ENCODE measurements around the gene CECR2.

Gene CECR2

DNA sequence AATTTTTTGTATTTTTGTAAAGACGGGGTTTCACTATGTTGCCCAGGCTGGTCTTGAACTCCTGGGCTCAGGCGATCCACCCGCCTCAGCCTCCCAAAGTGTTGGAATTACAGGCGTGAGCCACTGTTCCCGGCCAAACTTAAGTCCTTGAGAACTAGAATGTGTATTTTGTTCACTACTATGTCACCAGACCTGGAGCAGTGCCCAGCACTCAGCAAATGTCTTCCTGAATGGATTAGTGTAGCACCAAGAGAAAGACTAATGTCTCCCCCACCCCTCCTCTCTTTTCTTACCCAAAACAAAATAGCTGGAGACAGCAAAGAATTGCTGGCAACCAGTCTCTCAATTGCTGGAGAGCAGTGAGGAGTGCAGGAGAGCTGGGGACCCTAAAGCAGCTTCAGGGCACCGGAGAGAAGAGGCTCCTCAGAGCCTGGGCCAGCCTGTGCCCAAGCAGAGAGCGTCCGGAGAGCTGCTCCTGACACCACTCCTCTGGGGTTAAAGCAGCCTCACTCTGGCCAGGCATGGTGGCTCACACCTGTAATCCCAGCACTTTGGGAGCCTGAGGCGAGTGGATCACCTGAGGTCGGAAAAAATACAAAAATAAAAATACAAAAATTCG, 209.0 kb downstream of the CECR2 start:
- no peak for DNase-seq

DNA sequence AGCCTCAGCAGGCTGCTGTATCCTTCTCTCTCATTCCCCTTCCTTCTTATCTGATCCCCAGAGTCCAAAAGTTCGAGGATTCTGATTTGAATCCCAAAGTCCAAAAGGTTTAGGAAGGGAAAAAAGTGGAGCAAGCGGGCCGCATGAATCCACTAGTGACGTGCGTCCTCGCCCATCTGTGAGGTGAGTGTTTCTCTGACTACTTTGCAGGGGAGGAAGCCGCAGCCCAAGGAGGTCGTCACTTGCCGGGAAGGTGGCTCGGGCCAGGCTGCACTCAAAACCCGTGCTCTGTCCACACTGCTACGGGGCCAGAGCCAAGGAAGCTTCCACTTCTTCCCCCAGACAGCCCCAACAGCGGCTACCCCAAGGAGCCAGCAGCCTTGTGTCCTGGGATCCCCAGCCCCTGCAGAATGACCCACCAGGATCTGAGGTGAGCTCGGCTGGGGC, 210.3 kb downstream of the CECR2 start:
- DNase-seq, result no peak

DNA sequence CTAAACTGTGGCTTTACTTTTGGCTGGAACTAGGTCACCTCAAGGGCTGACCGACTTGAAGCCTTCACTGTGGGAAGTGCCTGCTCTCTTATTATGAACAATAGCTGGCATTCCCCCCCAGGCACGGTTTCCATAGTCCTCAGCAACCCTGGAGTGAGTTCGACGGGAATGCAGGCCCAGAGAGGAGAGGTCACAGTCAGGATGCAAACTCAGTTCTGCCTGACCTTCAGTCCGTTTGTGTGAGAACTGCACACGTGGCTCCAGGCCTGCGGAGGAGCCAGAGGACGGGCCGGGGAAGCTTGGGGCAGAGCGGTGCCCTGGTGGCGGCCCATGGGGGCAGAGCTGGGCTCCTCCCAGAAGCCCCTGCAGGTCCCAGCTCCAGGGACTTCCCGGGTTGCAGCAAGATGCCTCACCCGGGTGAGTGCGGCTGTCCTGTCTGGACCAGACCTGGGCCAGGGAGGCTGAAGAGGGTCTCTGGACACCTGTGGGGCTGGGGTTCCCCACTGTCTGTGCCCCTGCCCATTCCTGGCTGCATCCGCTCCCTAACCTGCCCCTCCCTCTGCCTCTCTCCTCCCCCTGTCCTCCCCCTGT, 211.3 kb downstream of the CECR2 start:
- no peak for DNase-seq

DNA sequence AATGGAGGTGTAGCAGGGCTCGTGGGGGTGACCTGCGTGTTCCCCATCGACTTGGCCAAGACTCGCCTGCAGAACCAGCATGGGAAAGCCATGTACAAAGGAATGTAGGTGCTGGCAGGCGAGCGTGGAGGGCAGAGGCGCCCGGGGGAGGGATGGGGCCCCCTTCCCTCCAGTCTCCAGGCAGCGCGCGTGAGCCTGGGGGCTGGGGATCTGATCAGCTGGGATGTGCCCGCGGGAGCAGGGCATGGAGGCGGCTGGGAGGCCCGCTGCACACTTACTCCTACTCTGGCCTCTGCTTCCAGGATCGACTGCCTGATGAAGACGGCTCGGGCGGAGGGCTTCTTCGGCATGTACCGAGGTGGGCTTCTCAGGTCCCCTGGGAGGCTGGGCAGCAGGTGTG, 211.8 kb downstream of the CECR2 start:
- no peak for DNase-seq

DNA sequence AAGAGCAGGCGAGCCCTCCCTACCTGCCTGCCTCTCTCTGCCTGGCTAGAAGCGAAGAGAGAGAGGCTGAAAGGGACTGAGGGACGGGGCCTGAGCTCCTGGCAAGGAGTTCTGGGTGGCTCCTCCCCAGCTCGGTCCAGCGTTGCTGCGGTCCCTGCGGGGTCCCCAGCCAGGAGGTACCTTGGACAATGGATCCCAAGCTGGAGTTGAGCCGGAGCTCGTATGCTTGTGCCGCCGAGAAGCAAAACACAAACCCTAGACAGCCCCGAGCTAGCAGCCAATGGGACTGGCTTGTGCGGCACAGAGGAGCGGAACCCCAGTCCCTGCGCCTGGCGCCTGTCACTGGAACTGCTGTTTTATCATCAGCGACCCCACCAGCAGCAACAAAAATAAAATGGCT, 212.4 kb downstream of the CECR2 start:
- DNase-seq, result no peak

DNA sequence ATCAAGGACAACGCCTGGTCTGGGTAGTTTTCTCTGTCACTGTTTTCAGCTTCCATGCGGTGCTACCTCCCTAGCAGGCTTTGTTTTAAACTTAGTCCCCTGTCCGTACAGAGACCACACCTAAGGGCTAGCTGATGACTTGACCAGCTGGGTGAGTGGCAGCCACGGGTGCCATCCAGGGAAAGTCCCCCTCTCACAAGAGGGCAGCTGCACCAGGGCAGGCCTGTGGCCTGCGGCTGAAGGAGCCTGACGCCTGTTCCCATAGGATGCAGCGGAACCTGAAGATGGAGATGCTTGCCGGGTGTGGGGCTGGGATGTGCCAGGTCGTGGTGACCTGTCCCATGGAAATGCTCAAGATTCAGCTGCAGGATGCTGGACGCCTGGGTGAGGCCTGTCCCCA, 213.9 kb downstream of the CECR2 start:
- no peak for DNase-seq

DNA sequence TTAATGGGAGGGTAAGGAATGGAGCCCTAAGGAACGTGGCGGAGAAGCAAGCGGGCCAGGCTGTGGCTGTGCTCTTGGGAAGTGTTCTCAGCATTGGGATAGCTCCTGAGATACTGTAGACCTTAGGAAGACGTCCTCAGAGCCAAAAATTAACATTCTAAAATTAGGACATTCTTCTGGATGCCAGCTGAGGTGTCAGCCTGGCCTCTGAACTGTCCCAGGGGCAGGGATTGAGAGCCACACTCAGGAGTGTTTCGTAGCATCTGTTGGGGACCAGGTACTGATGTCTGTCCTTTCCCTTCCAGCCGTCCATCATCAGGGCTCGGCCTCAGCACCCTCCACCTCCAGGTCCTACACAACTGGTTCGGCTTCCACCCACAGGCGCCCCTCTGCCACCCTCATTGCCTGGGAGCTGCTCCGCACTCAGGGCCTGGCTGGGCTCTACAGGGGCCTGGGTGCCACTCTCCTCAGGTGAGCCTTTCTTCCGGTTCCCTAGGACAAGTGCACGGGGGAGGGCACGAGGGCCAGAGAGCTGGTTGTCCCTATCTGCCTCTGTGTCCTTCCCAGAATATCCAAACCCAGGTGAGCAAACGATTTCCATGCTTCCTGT, 217.7 kb downstream of the CECR2 start:
- no peak for DNase-seq

DNA sequence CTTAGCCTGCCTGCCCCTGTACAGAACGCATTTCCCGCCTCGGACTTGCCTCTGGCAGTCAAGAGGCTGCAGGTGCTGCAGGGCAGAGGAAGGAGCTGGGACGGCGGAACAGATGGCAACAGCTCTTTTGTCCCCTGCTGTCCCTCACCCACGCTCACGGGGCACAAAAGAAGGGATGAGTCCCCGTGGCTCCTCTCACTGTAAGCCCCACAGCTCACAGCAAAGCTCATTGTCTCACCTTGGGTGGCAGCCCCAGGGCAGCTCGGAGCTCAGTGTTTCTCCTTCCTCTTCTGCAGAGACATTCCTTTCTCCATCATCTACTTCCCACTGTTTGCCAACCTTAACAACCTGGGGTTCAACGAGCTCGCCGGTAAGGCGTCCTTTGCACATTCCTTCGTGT, 218.4 kb downstream of the CECR2 start:
- DNase-seq, result no peak

DNA sequence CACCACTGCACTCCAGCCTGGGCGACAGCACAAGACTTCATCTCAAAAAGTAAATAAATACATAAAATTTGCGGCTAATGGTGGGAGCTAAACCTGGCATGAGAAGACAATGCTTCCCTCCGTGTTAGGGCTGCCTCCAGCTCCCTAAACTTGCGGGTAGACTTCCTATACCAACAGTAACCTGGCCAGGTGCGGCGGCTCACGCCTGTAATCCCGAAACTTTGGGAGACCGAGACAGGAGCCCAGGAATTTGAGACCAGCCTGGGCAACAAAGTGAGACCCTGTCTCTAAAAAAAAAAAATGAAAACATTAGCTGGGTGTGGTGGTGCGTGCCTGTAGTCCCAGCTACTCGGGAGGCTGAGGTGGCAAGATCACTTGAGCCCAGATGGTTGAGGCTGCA, 219.3 kb downstream of the CECR2 start:
- DNase-seq, result no peak

DNA sequence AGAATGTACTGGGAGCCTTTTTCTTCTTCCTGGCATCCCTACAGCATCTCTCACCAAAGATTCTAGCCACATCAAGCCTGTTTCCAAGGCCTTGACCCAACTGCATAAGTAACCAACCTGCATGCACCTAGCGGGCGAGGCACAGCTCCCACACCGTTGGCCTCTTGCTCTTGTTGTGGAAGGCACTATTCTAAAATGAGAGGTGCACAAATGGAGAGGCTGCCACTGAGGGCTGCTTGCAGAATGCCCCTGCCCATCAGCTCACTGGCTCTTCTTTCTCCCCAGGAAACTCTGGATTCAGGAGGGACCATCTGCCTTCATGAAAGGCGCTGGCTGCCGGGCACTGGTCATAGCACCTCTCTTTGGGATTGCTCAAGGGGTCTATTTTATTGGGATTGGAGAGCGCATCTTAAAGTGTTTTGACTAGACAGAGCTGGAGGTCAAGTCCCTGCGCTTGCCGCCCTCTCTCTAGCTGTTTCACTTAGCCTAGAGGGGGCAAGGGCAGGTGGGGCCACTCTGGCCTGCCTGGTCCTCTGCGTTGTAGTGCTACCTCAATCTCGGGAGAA, 220.6 kb downstream of the CECR2 start:
- no peak for DNase-seq

DNA sequence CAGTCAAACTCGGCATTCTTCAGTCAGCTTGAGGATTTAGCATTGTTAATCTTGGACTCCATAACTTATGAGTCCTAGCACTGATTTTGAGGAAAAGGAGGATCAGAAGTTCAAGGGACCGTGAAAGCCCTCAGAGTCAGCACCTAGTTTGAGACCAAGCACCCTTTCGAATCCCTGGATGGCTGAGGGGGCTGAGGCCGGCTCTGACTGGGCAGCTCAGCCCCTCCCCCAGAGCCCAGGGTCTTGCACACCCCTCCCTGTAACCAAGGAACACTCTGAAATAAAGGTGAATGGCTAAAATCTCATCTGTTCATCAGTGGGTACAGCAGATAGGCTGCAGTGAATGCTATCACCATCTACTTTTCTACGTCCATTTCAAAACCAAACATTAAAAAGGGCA, 221.3 kb downstream of the CECR2 start:
- DNase-seq, result no peak

DNA sequence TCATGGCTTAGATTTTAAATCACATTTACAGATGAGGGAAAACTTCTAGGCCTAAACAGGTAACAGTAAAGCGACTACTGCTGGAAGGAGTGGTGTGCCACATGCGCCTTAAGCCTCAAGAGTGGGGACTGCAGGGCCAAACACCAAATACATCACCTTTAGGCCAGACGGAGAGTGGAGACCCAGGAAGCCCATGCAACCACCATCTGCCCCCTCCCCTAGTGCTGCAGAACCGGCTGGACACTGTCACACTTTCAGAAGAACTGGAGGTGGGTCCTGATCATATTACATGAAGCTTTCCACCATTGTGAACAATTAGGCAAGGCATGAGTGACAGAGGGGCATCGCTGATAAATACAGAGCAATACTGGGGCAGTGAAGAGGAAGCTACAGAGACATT, 222.9 kb downstream of the CECR2 start:
- DNase-seq, result no peak

DNA sequence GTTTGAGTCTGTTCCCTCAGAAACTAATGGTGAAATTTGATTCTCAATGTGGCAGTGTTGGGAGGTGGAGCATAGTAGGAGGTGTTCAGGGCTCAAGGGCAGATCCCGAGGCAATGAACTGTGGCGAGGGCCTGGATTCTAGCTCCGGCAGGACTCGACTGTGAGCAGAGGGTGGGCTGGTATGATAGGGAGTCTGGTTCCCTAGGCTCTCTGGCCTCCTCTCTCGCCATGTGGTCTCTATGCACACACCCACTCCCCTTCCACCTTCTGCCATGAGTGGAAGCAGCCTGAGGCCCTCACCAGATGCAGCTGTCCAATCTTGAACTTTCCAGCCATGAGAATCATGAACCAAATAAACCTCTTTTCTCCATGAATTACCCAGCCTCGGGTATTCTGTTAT, 227.0 kb downstream of the CECR2 start:
- no peak for DNase-seq

DNA sequence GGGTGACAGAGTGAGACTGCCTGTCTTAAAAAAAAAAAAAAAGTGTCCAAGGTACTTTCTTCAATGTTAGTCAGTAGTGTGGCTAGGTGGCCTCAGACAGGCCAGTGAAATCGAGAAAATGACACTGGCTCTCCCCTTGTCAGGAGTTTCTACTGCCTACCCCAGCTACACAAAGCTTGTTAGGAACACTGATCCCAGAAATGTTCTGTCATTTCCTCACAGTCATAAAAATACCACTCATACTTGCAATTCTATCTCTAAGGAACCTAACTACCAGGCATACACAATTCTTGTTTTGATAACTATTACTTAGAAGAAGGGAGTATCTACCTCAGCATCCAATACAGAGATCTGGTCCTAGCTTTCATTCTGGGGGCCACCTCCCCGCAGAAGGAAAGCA, 228.0 kb downstream of the CECR2 start:
- DNase-seq, result no peak

DNA sequence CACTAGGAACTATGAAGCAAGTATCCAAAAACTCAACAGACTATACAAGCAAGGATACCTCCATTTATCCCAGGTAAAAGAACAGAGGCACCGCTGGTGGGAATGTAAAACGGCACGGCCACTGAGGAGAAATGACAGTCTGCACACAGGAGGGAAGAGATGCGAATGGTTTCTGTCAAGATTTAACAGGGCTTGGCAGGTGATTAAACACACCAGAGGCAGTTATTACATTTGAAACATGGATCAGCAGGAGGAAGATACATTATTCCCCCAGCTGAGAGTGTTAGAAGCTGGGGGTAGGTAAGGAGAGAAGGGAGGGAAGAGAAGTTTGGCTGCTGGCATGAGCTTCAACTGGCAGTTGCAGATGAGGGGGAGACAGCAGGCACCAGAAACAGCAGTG, 229.1 kb downstream of the CECR2 start:
- DNase-seq, result no peak

DNA sequence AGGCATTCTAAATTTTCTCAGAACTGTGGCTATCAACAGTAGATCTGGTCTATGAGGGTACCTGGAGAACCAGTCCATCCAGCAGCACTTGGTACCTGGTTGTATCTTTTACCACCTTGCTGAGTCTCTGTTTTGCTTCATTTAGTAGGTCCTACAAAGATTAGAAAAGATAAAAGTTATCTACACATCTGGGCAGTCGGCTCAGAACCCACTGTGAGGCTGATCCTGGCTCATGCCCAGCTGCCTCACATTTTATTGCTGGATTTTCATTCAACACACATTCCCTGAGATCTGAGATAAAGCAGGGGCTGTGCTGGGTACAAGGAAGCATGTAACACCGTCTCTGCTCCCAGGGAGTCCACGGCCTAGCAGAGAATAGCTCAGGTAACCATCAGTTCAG, 231.8 kb downstream of the CECR2 start:
- no peak for DNase-seq

DNA sequence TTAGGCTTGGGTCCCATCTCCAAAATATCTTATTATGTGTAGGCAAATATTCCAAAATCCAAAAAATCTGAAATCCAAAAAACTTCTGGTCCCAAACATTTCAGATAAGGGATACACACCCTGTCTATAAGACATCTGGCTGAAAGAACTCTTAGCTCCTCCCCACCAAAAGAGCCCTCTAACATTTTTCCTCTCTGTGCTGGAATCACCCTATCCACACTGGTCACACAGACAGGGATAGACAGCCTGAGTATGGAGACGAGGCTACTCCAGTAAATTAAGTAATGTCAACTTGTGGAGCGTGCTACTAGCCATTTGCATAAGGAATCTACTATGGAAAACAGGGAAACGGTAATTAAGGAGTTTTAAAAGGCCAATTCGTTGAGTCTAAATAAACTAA, 234.4 kb downstream of the CECR2 start:
- no peak for DNase-seq

DNA sequence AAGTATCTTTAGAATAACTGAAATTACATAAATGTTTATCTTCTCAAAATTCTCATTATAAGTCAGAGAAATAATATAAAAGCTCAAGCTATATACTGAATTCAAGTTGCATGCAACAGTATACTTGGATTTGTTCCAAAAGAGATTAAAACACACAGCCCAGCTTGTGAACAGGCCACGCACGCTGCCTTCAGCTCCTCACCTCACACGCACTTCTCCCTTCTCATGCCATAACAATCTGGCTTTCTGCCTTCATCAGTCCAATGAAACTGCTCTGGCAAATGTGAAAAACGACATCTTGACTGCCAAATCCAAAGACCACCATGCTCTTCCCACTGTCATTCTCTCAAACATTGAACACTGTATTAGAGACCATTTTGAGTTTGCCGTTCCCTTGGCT, 237.2 kb downstream of the CECR2 start:
- no peak for DNase-seq

Measured in NCI-H1092 treated with DMSO at 0.1 percent for 48 hours (cell line).